GM23248 (cell line): ENCODE results near the gene VPS33B.

ENCODE experiments used
- EZH2 ChIP-seq: fragments of 200-600 bp; sonication (generic); IDR thresholded peaks from 2 replicates; pipeline ENCODE4 v1.6.1; 2018; ENCODE audit warnings: antibody characterized with exemption, mild to moderate bottlenecking; ENCODE audit not compliant: insufficient read depth, poor library complexity, severe bottlenecking
- EZH2phosphoT487 ChIP-seq: fragments of 200-600 bp; sonication (generic); IDR thresholded peaks from 2 replicates; pipeline ENCODE4 v1.6.1; 2018; ENCODE audit warnings: antibody characterized with exemption, moderate library complexity, mild to moderate bottlenecking, low read depth; ENCODE audit not compliant: insufficient read depth

- TF ChIP-seq EZH2: no peak
- TF ChIP-seq EZH2phosphoT487: no peak
Measured at GRCh38 chr15:90954712-90955623, 67.4 kb downstream of the VPS33B start, which contains the start of gene RCCD1.
